ENCODE data around the gene ANKRD44.
"Not testable (repeated sequence)": the region's sequence is repeated elsewhere in the genome, so short reads cannot be mapped to it uniquely, and the experiment has no call there.

Gene ANKRD44

GRCh38 chr2:197011021-197011417 is 299.6 kb downstream of the ANKRD44 start:
- no peak for DNase-seq

- no peak for DNase-seq
Measured at GRCh38 chr2:197010200-197011020, 300.2 kb downstream of the ANKRD44 start.

- DNase-seq: not testable (repeated sequence)
Measured at GRCh38 chr2:197008741-197009341, 301.7 kb downstream of the ANKRD44 start.

- DNase-seq: no peak
Measured at GRCh38 chr2:197007716-197008628, 302.6 kb downstream of the ANKRD44 start.

- no peak for DNase-seq
Measured at GRCh38 chr2:197001921-197002320, 308.7 kb downstream of the ANKRD44 start.

- no peak for DNase-seq
Measured at GRCh38 chr2:196995757-196996314, 314.7 kb downstream of the ANKRD44 start.

GRCh38 chr2:196994764-196995163 is 315.8 kb downstream of the ANKRD44 start:
- no peak for DNase-seq

- no peak for DNase-seq
Measured at GRCh38 chr2:196993617-196994016, 317.0 kb downstream of the ANKRD44 start.

GRCh38 chr2:196992466-196992865 is 318.1 kb downstream of the ANKRD44 start:
- DNase-seq: no peak

- no peak for DNase-seq
Measured at GRCh38 chr2:196990788-196991461, 319.7 kb downstream of the ANKRD44 start.

- no peak for DNase-seq
Measured at GRCh38 chr2:196990092-196990491, 320.5 kb downstream of the ANKRD44 start.

GRCh38 chr2:196989496-196989895 is 321.1 kb downstream of the ANKRD44 start:
- DNase-seq: peak; percentile 21 to 24

- DNase-seq: no peak
Measured at GRCh38 chr2:196988639-196989038, 321.9 kb downstream of the ANKRD44 start.

- peak; percentile 75 to 83 for DNase-seq
Measured at GRCh38 chr2:196987649-196988364, 322.8 kb downstream of the ANKRD44 start.

GRCh38 chr2:196987298-196987648 is 323.3 kb downstream of the ANKRD44 start:
- no peak for DNase-seq

- peak; percentile 90 for DNase-seq
Measured at GRCh38 chr2:196985511-196986183, 324.9 kb downstream of the ANKRD44 start.

GRCh38 chr2:196984903-196985302 is 325.7 kb downstream of the ANKRD44 start:
- no peak for DNase-seq

- peak; percentile 95 to 96 for DNase-seq
Measured at GRCh38 chr2:196983934-196984333, 326.6 kb downstream of the ANKRD44 start.

- no peak for DNase-seq
Measured at GRCh38 chr2:196980473-196980872, 330.1 kb downstream of the ANKRD44 start.

GRCh38 chr2:196980001-196980400 is 330.6 kb downstream of the ANKRD44 start:
- DNase-seq: no peak

GRCh38 chr2:196977507-196977906 is 333.1 kb downstream of the ANKRD44 start:
- no peak for DNase-seq
